ENCODE results near the gene DHFR.

DNA sequence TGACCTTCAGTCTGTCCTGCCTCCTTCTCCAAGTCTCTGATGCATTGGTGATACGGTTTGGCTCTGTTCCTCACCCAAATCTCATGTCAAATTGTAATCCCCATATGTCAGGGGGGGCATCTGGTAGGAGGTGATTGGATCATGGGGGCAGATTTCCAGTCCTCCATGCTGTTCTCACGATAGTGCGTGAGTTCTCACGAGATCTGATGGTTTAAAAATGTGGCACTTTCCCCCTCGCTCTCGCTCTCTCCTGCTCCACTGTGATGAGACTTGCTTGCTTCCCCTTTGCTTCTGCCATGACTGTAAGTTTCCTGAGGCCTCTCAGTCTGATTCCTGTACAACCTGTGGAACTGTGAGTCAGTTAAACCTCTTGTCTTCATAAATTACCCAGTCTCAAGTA, 70.0 kb downstream of the DHFR start:
- TF ChIP-seq, protein P1, sequence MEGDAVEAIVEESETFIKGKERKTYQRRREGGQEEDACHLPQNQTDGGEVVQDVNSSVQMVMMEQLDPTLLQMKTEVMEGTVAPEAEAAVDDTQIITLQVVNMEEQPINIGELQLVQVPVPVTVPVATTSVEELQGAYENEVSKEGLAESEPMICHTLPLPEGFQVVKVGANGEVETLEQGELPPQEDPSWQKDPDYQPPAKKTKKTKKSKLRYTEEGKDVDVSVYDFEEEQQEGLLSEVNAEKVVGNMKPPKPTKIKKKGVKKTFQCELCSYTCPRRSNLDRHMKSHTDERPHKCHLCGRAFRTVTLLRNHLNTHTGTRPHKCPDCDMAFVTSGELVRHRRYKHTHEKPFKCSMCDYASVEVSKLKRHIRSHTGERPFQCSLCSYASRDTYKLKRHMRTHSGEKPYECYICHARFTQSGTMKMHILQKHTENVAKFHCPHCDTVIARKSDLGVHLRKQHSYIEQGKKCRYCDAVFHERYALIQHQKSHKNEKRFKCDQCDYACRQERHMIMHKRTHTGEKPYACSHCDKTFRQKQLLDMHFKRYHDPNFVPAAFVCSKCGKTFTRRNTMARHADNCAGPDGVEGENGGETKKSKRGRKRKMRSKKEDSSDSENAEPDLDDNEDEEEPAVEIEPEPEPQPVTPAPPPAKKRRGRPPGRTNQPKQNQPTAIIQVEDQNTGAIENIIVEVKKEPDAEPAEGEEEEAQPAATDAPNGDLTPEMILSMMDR (IDR thresholded peaks at IDR 0.05; ENCODE audit: control extremely low read depth in 1 of 3, insufficient read depth in 1 of 3, low read depth in 1 of 3, low read length in 3 of 3): no peak
- TF ChIP-seq HDAC6 (IDR thresholded peaks at IDR 0.05; ENCODE audit: low read depth, low read length): no peak
- no peak for TF ChIP-seq EZH2 (IDR thresholded peaks at IDR 0.05; ENCODE audit: low read depth, low read length, severe bottlenecking)
- TF ChIP-seq POLR2AphosphoS5 (IDR thresholded peaks at IDR 0.05; ENCODE audit: low read depth, low read length): no peak
- TF ChIP-seq POLR2A (IDR thresholded peaks at IDR 0.05; ENCODE audit: control extremely low read depth in 1 of 2, low read depth in 2 of 2, low read length in 2 of 2): no peak
- TF ChIP-seq, protein P2, sequence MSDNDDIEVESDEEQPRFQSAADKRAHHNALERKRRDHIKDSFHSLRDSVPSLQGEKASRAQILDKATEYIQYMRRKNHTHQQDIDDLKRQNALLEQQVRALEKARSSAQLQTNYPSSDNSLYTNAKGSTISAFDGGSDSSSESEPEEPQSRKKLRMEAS (IDR thresholded peaks at IDR 0.05): no peak
- TF ChIP-seq HDAC2 (IDR thresholded peaks at IDR 0.05; ENCODE audit: borderline replicate concordance in 1 of 2, low read depth in 2 of 2, low read length in 2 of 2): no peak
- no peak for TF ChIP-seq TBP (IDR thresholded peaks at IDR 0.05; ENCODE audit: low read depth, low read length)
- TF ChIP-seq, protein P3, sequence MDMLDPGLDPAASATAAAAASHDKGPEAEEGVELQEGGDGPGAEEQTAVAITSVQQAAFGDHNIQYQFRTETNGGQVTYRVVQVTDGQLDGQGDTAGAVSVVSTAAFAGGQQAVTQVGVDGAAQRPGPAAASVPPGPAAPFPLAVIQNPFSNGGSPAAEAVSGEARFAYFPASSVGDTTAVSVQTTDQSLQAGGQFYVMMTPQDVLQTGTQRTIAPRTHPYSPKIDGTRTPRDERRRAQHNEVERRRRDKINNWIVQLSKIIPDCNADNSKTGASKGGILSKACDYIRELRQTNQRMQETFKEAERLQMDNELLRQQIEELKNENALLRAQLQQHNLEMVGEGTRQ (IDR thresholded peaks at IDR 0.05; ENCODE audit: low read length): no peak
- TF ChIP-seq JUND (IDR thresholded peaks at IDR 0.05; ENCODE audit: low read length): no peak
- TF ChIP-seq EP300 (IDR thresholded peaks at IDR 0.05; ENCODE audit: borderline replicate concordance in 1 of 2, low read depth in 2 of 2, low read length in 2 of 2): no peak
- TF ChIP-seq CREB1 (IDR thresholded peaks at IDR 0.05): no peak
- no peak for TF ChIP-seq TCF12 (IDR thresholded peaks at IDR 0.05; ENCODE audit: low read depth, low read length)
